Neural progenitor cell (in vitro differentiated cells): ENCODE measurements around the gene CRYBB1.

Experiments used
- CTCF ChIP-seq: fragments of 200-600 bp; sonication (generic); IDR thresholded peaks from 2 replicates; pipeline ENCODE4 v1.5.1; 2017; ENCODE audit warnings: antibody characterized with exemption, mild to moderate bottlenecking
- EZH2 ChIP-seq: fragments of 200-600 bp; sonication (generic); IDR thresholded peaks from 2 replicates; pipeline ENCODE4 v1.6.1; 2017; ENCODE audit warnings: antibody characterized with exemption, mild to moderate bottlenecking, moderate library complexity
- EZH2phosphoT487 ChIP-seq: fragments of 200-600 bp; sonication (generic); IDR thresholded peaks from 2 replicates; pipeline ENCODE4 v1.6.1; 2017; ENCODE audit warnings: antibody characterized with exemption

GRCh38 chr22:26564672-26565071, 53.2 kb downstream of the CRYBB1 start:
- TF ChIP-seq CTCF (no peak), EZH2phosphoT487 (no peak), EZH2 (no peak)
